ENCODE measurements around the gene ARHGEF11.

DNA sequence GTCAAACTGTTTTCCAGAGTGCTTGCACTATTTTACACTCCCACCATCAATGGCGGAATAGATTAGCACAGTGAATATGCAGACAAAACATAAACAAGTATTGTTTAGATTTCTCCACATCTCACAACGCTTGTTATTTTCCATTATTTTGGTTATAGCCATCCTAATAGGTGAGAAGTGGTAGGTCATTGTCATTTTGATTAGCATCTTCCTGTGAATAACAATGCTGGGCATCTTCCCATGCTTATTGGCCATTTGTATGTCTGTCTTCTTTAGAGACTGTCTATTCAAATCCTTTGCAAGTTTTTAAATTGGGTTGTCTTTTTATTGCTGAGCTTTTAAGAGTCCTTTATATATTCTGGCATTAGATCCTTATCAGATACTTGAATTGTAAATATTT is 70.5 kb downstream of the ARHGEF11 start:
- TF ChIP-seq, protein P1, sequence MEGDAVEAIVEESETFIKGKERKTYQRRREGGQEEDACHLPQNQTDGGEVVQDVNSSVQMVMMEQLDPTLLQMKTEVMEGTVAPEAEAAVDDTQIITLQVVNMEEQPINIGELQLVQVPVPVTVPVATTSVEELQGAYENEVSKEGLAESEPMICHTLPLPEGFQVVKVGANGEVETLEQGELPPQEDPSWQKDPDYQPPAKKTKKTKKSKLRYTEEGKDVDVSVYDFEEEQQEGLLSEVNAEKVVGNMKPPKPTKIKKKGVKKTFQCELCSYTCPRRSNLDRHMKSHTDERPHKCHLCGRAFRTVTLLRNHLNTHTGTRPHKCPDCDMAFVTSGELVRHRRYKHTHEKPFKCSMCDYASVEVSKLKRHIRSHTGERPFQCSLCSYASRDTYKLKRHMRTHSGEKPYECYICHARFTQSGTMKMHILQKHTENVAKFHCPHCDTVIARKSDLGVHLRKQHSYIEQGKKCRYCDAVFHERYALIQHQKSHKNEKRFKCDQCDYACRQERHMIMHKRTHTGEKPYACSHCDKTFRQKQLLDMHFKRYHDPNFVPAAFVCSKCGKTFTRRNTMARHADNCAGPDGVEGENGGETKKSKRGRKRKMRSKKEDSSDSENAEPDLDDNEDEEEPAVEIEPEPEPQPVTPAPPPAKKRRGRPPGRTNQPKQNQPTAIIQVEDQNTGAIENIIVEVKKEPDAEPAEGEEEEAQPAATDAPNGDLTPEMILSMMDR (IDR thresholded peaks at IDR 0.05; ENCODE audit: low read depth, low read length, poor library complexity, severe bottlenecking) = no peak
- no peak for TF ChIP-seq EZH2phosphoT487 (IDR thresholded peaks at IDR 0.05; ENCODE audit: borderline replicate concordance, low read length)

Data from DOHH2 (cell line).